Measurements from ENCODE around the gene RIPOR2.

DNA sequence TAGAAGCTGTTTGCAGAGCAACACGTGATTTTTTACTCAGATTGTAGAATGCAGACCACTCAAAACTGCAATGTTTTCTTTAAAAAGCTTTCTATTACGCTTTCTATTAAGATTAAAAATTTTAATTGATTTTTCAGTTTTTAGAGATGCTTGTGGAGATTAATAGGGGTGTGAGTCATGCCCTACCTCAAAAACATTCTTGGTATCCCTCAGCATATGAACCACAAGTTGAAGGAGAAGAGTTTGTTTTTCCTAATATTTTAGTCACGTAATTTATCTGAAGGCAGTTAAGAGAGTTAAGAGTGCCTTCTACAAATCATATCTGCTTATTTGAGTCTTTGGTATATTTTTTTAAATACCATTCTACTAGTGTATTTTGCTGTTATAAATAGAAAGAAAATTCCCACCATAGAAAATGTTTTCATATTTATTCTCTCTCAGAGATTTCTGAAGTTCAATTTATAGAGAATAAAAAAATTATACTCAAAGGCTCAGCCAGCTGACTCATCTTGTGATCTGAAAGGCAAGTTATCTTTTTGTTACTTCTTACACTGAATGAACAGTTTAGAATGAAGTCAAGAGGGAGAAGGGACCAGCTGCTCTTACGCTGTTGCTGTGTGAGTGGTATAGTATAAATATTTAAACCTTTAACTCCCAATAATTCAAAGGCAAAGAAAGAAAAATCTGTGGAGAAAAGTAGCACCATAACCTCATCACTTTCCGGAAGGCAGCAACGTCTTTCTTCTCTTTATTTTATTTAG is 7.6 kb downstream of the RIPOR2 start:
- TF ChIP-seq, protein P1, sequence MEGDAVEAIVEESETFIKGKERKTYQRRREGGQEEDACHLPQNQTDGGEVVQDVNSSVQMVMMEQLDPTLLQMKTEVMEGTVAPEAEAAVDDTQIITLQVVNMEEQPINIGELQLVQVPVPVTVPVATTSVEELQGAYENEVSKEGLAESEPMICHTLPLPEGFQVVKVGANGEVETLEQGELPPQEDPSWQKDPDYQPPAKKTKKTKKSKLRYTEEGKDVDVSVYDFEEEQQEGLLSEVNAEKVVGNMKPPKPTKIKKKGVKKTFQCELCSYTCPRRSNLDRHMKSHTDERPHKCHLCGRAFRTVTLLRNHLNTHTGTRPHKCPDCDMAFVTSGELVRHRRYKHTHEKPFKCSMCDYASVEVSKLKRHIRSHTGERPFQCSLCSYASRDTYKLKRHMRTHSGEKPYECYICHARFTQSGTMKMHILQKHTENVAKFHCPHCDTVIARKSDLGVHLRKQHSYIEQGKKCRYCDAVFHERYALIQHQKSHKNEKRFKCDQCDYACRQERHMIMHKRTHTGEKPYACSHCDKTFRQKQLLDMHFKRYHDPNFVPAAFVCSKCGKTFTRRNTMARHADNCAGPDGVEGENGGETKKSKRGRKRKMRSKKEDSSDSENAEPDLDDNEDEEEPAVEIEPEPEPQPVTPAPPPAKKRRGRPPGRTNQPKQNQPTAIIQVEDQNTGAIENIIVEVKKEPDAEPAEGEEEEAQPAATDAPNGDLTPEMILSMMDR (IDR thresholded peaks at IDR 0.05) = no peak
- TF ChIP-seq POLR2AphosphoS5 (IDR thresholded peaks at IDR 0.05) = no peak

Measured in transverse colon (tissue), 4 donors.